OCI-LY1 (cell line): Measurements from ENCODE around the gene WSCD2.

ENCODE experiments used
- H2AFZ ChIP-seq: fragments of 200-600 bp; sonication (generic), shearing (Covaris generic); 2 replicates; pipeline ENCODE4 v1.6.0; 2014; ENCODE audit warnings: antibody characterized with exemption, mild to moderate bottlenecking, low read length
- H3F3A ChIP-seq: fragments of 200-600 bp; sonication (generic), shearing (Covaris generic); 2 replicates; pipeline ENCODE4 v1.6.0; 2014; ENCODE audit warnings: mild to moderate bottlenecking, antibody characterized with exemption, low read length, moderate library complexity; ENCODE audit not compliant: insufficient read depth
- H3K27ac ChIP-seq: fragments of 200-600 bp; sonication (generic); 2 replicates; pipeline ENCODE4 v1.5.1; 2014; ENCODE audit warnings: low read length, mixed run types, mild to moderate bottlenecking, low read depth; ENCODE audit not compliant: poor library complexity, severe bottlenecking
- H3K27me3 ChIP-seq: fragments of 200-600 bp; sonication (generic); 2 replicates; pipeline ENCODE4 v1.6.0; 2014; ENCODE audit warnings: antibody characterized with exemption, mild to moderate bottlenecking, low read length, moderate library complexity; ENCODE audit not compliant: insufficient read depth
- H3K36me3 ChIP-seq: fragments of 200-600 bp; sonication (generic); 2 replicates; pipeline ENCODE4 v1.6.1; 2014; ENCODE audit warnings: mild to moderate bottlenecking, antibody characterized with exemption, low read length, moderate library complexity, mixed read lengths; ENCODE audit not compliant: insufficient read depth
- H3K4me1 ChIP-seq: fragments of 200-600 bp; sonication (generic); 2 replicates; pipeline ENCODE4 v1.5.1; 2014; ENCODE audit warnings: mild to moderate bottlenecking, low read length, moderate library complexity; ENCODE audit not compliant: insufficient read depth, severe bottlenecking
- H3K4me2 ChIP-seq: fragments of 200-600 bp; sonication (generic), shearing (Covaris generic); 2 replicates; pipeline ENCODE4 v1.6.1; 2014; ENCODE audit warnings: low read length
- H3K4me3 ChIP-seq: fragments of 200-600 bp; sonication (generic); 2 replicates; pipeline ENCODE4 v1.5.1; 2014; ENCODE audit warnings: low read length, low read depth, mild to moderate bottlenecking, mixed read lengths; ENCODE audit not compliant: poor library complexity, severe bottlenecking
- H3K79me2 ChIP-seq: fragments of 200-600 bp; shearing (Covaris generic); 2 replicates; pipeline ENCODE4 v1.6.1; 2016; ENCODE audit warnings: mixed run types, low read length, mixed read lengths; ENCODE audit not compliant: insufficient read depth
- H3K9ac ChIP-seq: fragments of 200-600 bp; sonication (generic), shearing (Covaris generic); 2 replicates; pipeline ENCODE4 v1.6.1; 2014; ENCODE audit warnings: mild to moderate bottlenecking, low read length, mixed read lengths
- H3K9me2 ChIP-seq: fragments of 200-600 bp; sonication (generic), shearing (Covaris generic); 2 replicates; pipeline ENCODE4 v1.6.1; 2014; ENCODE audit warnings: low read depth, mild to moderate bottlenecking, low read length, mixed read lengths
- H3K9me3 ChIP-seq: fragments of 200-600 bp; shearing (Covaris generic); 2 replicates; pipeline ENCODE4 v1.6.1; 2014; ENCODE audit warnings: low read length, mixed read lengths
- H4K20me1 ChIP-seq: fragments of 200-600 bp; sonication (generic), shearing (Covaris generic); 2 replicates; pipeline ENCODE4 v1.6.0; 2016; ENCODE audit warnings: mild to moderate bottlenecking, low read length; ENCODE audit not compliant: insufficient read depth
- EZH2 ChIP-seq: fragments of 200-600 bp; sonication (generic), shearing (Covaris generic); IDR thresholded peaks from 2 replicates; pipeline ENCODE4 v1.8.0; 2017; ENCODE audit warnings: borderline replicate concordance, mixed run types, mild to moderate bottlenecking, antibody characterized with exemption, low read length, moderate library complexity, mixed read lengths
- TF ChIP-seq, protein P1 (sequence below): fragments of 200-600 bp; sonication (generic), shearing (Covaris generic); IDR thresholded peaks from 2 replicates; pipeline ENCODE4 v1.5.1; 2017; ENCODE audit warnings: mild to moderate bottlenecking, antibody characterized with exemption, low read length, moderate library complexity, mixed read lengths

Gene WSCD2

DNA sequence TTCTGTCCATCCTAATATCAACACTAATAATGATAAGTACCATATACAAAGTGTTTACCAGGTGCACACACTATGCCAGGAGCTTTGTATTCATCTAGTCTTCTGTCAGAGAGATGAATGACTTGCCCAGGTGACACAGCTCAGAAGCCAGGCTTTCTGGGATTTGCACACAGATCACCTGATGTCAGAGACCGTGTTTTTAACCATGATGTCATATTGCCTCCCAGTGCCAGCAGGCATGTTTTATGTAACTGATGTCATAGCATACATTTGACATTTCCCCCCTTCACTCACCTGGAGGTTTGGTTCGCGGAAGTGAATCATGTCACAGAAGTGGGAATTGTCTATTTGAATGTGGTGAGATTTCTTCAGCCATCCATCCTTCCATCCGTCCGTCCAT lies 5.7 kb downstream of the WSCD2 start:
- Histone ChIP-seq H3K9me2 (no peaks in the 10 kb centered on the region), H3K79me2 (no peaks in the 10 kb centered on the region), H3K4me2 (no peak overlapping the region), H3K9me3 (no peaks in the 10 kb centered on the region), H2AFZ (no peak overlapping the region), H3K9ac (no peak overlapping the region), H3K4me1 (no peaks in the 10 kb centered on the region), H3K27me3 (no peaks in the 10 kb centered on the region), H3K27ac (no peak overlapping the region), H3K4me3 (no peak overlapping the region), H4K20me1 (no peaks in the 10 kb centered on the region), H3K36me3 (no peaks in the 10 kb centered on the region), H3F3A (no peaks in the 10 kb centered on the region)
- no peak for TF ChIP-seq EZH2
- TF ChIP-seq, protein P1, sequence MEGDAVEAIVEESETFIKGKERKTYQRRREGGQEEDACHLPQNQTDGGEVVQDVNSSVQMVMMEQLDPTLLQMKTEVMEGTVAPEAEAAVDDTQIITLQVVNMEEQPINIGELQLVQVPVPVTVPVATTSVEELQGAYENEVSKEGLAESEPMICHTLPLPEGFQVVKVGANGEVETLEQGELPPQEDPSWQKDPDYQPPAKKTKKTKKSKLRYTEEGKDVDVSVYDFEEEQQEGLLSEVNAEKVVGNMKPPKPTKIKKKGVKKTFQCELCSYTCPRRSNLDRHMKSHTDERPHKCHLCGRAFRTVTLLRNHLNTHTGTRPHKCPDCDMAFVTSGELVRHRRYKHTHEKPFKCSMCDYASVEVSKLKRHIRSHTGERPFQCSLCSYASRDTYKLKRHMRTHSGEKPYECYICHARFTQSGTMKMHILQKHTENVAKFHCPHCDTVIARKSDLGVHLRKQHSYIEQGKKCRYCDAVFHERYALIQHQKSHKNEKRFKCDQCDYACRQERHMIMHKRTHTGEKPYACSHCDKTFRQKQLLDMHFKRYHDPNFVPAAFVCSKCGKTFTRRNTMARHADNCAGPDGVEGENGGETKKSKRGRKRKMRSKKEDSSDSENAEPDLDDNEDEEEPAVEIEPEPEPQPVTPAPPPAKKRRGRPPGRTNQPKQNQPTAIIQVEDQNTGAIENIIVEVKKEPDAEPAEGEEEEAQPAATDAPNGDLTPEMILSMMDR: no peak

DNA sequence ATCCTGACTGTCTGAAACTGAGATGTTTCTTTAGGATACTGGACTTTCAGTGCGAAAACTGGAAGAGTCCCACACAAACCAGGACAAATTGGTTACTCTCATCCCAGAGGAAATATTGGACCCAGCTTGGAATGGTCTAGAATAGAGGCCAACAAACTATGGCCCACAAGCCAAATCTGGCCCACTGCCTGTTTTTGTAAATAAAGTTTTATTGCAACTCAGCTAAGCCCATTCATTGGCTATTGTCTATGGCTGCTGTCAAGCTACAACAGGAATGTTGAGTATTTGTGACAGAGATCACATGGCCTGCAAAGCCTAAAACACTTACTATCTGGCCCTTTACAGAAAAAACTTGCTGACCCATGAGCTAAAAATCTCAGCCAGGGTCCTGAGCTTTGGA lies 6.5 kb downstream of the WSCD2 start:
- H3K9ac ChIP-seq: no peak overlapping the region
- H3K4me1 ChIP-seq: no peaks in the 10 kb centered on the region
- no peaks in the 10 kb centered on the region for H3K36me3 ChIP-seq
- no peaks in the 10 kb centered on the region for H3K27me3 ChIP-seq
- no peaks in the 10 kb centered on the region for H3K9me2 ChIP-seq
- H3K4me2 ChIP-seq: no peak overlapping the region
- H3K79me2 ChIP-seq: no peaks in the 10 kb centered on the region
- no peak overlapping the region for H2AFZ ChIP-seq
- TF ChIP-seq, protein P1: no peak
- TF ChIP-seq EZH2: no peak
- H3K4me3 ChIP-seq: no peak overlapping the region
- no peak overlapping the region for H3K27ac ChIP-seq
- no peaks in the 10 kb centered on the region for H4K20me1 ChIP-seq
- no peaks in the 10 kb centered on the region for H3K9me3 ChIP-seq
- H3F3A ChIP-seq: no peaks in the 10 kb centered on the region

DNA sequence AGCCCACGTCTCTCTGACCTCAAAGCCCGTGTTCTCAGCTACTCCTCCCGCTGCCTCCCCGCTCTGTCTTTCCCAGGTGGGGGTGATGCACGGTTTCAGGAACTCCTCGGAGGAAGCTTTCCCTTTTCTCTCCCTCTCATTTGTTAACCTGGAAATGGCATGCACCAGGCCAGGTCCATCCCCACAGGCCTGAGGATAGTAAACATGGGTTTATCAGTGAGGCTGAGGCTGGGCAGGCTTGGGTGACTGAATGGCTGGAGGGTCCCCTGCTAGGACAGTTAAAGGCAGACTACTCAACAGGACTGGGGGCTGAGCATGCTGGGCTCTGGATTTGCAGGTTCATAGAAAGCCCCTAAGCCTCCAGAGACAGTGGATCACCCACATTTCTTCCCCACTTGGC lies 7.6 kb downstream of the WSCD2 start:
- H3K9ac ChIP-seq: no peak overlapping the region
- H3K27me3 ChIP-seq: no peaks in the 10 kb centered on the region
- H3K4me2 ChIP-seq: no peak overlapping the region
- H3K36me3 ChIP-seq: no peaks in the 10 kb centered on the region
- no peak overlapping the region for H3K4me3 ChIP-seq
- TF ChIP-seq EZH2: no peak
- TF ChIP-seq, protein P1: no peak
- no peaks in the 10 kb centered on the region for H3K9me2 ChIP-seq
- H3K79me2 ChIP-seq: no peaks in the 10 kb centered on the region
- no peak overlapping the region for H2AFZ ChIP-seq
- H3F3A ChIP-seq: no peaks in the 10 kb centered on the region
- H3K9me3 ChIP-seq: no peaks in the 10 kb centered on the region
- no peaks in the 10 kb centered on the region for H4K20me1 ChIP-seq
- no peak overlapping the region for H3K27ac ChIP-seq
- H3K4me1 ChIP-seq: no peaks in the 10 kb centered on the region
